Measurements from ENCODE around the gene STXBP1.

The STXBP1 gene

GRCh38 chr9:127651697-127652610, 39.9 kb downstream of the STXBP1 start:
- no peak for DNase-seq (ENCODE audit: low read depth in 2 of 2, low spot score in 1 of 2)

GRCh38 chr9:127652733-127653132, 40.7 kb downstream of the STXBP1 start:
- DNase-seq (ENCODE audit: low read depth in 2 of 2, low spot score in 1 of 2) = no peak

GRCh38 chr9:127654619-127655018, 42.5 kb downstream of the STXBP1 start:
- no peak for DNase-seq (ENCODE audit: low read depth in 2 of 2, low spot score in 1 of 2)

- no peak for DNase-seq (ENCODE audit: low read depth in 2 of 2, low spot score in 1 of 2)
Measured at GRCh38 chr9:127658428-127658827, 46.4 kb downstream of the STXBP1 start.

- no peak for DNase-seq (ENCODE audit: low read depth in 2 of 2, low spot score in 1 of 2)
Measured at GRCh38 chr9:127660886-127661741, 49.0 kb downstream of the STXBP1 start.

- DNase-seq (ENCODE audit: low read depth in 2 of 2, low spot score in 1 of 2) = no peak
Measured at GRCh38 chr9:127662617-127663016, 50.5 kb downstream of the STXBP1 start.

GRCh38 chr9:127664324-127664677, 52.2 kb downstream of the STXBP1 start:
- DNase-seq (ENCODE audit: low read depth in 2 of 2, low spot score in 1 of 2) = no peak

- no peak for DNase-seq (ENCODE audit: low read depth in 2 of 2, low spot score in 1 of 2)
Measured at GRCh38 chr9:127664678-127665507, 52.8 kb downstream of the STXBP1 start.

GRCh38 chr9:127667127-127667844, 55.2 kb downstream of the STXBP1 start:
- DNase-seq (ENCODE audit: low read depth in 2 of 2, low spot score in 1 of 2) = no peak

- DNase-seq (ENCODE audit: low read depth in 2 of 2, low spot score in 1 of 2) = no peak
Measured at GRCh38 chr9:127667906-127668305, 55.8 kb downstream of the STXBP1 start.

- no peak for DNase-seq (ENCODE audit: low read depth in 2 of 2, low spot score in 1 of 2)
Measured at GRCh38 chr9:127673234-127673633, 61.2 kb downstream of the STXBP1 start.

GRCh38 chr9:127676638-127677037, 64.6 kb downstream of the STXBP1 start:
- no peak for DNase-seq (ENCODE audit: low read depth in 2 of 2, low spot score in 1 of 2)

- DNase-seq (ENCODE audit: low read depth in 2 of 2, low spot score in 1 of 2) = no peak
Measured at GRCh38 chr9:127679506-127679905, 67.4 kb downstream of the STXBP1 start.

GRCh38 chr9:127680226-127680625, 68.1 kb downstream of the STXBP1 start:
- DNase-seq (ENCODE audit: low read depth in 2 of 2, low spot score in 1 of 2) = no peak

GRCh38 chr9:127680846-127681245, 68.8 kb downstream of the STXBP1 start:
- no peak for DNase-seq (ENCODE audit: low read depth in 2 of 2, low spot score in 1 of 2)

GRCh38 chr9:127682351-127683136, 70.5 kb downstream of the STXBP1 start:
- no peak for DNase-seq (ENCODE audit: low read depth in 2 of 2, low spot score in 1 of 2)

GRCh38 chr9:127683723-127684122, 71.6 kb downstream of the STXBP1 start:
- no peak for DNase-seq (ENCODE audit: low read depth in 2 of 2, low spot score in 1 of 2)

- no peak for DNase-seq (ENCODE audit: low read depth in 2 of 2, low spot score in 1 of 2)
Measured at GRCh38 chr9:127684576-127684975, 72.5 kb downstream of the STXBP1 start.

GRCh38 chr9:127686461-127687393, 74.7 kb downstream of the STXBP1 start:
- DNase-seq (ENCODE audit: low read depth in 2 of 2, low spot score in 1 of 2) = no peak
